Ramos (cell line): ENCODE results near the gene CAPG.
"Not testable (repeated sequence)": the region's sequence is repeated elsewhere in the genome, so short reads cannot be mapped to it uniquely, and the experiment has no call there.

Source experiments
- in situ Hi-C: fragments of 300-500 bp; cut with MboI; formaldehyde crosslinking; loops from one replicate; pipeline ENCODE4 v1.14.3; 2022; ENCODE audit warnings: low sequenced_read_pairs; ENCODE audit not compliant: unreplicated experiment

Gene CAPG

GRCh38 chr2:85400023-85400422 is 10.1 kb downstream of the CAPG start:
- in situ Hi-C loops: no loop called here

- in situ Hi-C loops: no loop called here
Observed at GRCh38 chr2:85399183-85399455, 11.0 kb downstream of the CAPG start.

- in situ Hi-C loops: no loop called here
Observed at GRCh38 chr2:85398426-85399182, 11.6 kb downstream of the CAPG start.

- in situ Hi-C loops: no loop called here
Observed at GRCh38 chr2:85397925-85398331, 12.2 kb downstream of the CAPG start.

GRCh38 chr2:85396531-85397470 is 13.4 kb downstream of the CAPG start:
- in situ Hi-C loops: no loop called here

- in situ Hi-C loops: no loop called here
Observed at GRCh38 chr2:85395912-85396475, 14.2 kb downstream of the CAPG start.

- in situ Hi-C loops: no loop called here
Observed at GRCh38 chr2:85394976-85395375, 15.2 kb downstream of the CAPG start.

GRCh38 chr2:85394261-85394681 is 15.9 kb downstream of the CAPG start:
- in situ Hi-C loops: no loop called here

- in situ Hi-C loops: no loop called here
Observed at GRCh38 chr2:85393836-85394235, 16.3 kb downstream of the CAPG start.

- in situ Hi-C loops: no loop called here
Observed at GRCh38 chr2:85390941-85391669, 19.1 kb downstream of the CAPG start.

- in situ Hi-C loops: no loop called here
Observed at GRCh38 chr2:85388878-85389538, 21.2 kb downstream of the CAPG start.

GRCh38 chr2:85387754-85388153 is 22.4 kb downstream of the CAPG start:
- in situ Hi-C loops: no loop called here

GRCh38 chr2:85385746-85386145 is 24.4 kb downstream of the CAPG start:
- in situ Hi-C loops: no loop called here

- in situ Hi-C loops: no loop called here
Observed at GRCh38 chr2:85383850-85384249, 26.3 kb downstream of the CAPG start.

- in situ Hi-C loops: not testable (repeated sequence)
Observed at GRCh38 chr2:85383151-85383550, 27.0 kb downstream of the CAPG start.

GRCh38 chr2:85380048-85380447 is 30.1 kb downstream of the CAPG start:
- in situ Hi-C loops: no loop called here

- in situ Hi-C loops: no loop called here
Observed at GRCh38 chr2:85378257-85378656, 31.9 kb downstream of the CAPG start.

GRCh38 chr2:85377083-85377482 is 33.1 kb downstream of the CAPG start:
- in situ Hi-C loops: no loop called here

GRCh38 chr2:85376291-85377065 is 33.7 kb downstream of the CAPG start:
- in situ Hi-C loops: no loop called here
